ENCODE results near the gene RUVBL2. TPM values are rescaled to one million over a fixed set of nuclear protein-coding genes. Genes with fewer than 3 reads are reported as not detected.
A peak's percentile ranks its signal among the peaks of the same experiment; 100 is the strongest.
"Not testable (repeated sequence)": the region's sequence is repeated elsewhere in the genome, so short reads cannot be mapped to it uniquely, and the experiment has no call there.

RUVBL2 gene
- total RNA-seq, 1 experiment from 2014 or later, result 107 TPM

- H3K4me2 ChIP-seq (ENCODE audit: low read depth, low read length, poor library complexity, severe bottlenecking); H3K9ac ChIP-seq (ENCODE audit: low read length); H4K20me1 ChIP-seq (ENCODE audit: insufficient read depth, low read depth, low read length); H3K79me2 ChIP-seq (ENCODE audit: low read length); H3K4me3 ChIP-seq (ENCODE audit: low read length); H3K9me3 ChIP-seq (ENCODE audit: low read length); H3K36me3 ChIP-seq (ENCODE audit: insufficient read depth, low read length); DNase-seq; H3K27me3 ChIP-seq (ENCODE audit: low read length); H3K4me1 ChIP-seq (ENCODE audit: low read length); H3K27ac ChIP-seq (ENCODE audit: low read length); H2AFZ ChIP-seq (ENCODE audit: low read length); H3K9me2 ChIP-seq (replicated peaks; ENCODE audit: insufficient read depth, low read length): not testable (repeated sequence)
These were observed 36.6 kb downstream of the RUVBL2 start for GRCh38 chr19:49030323-49030722.

GRCh38 chr19:49031642-49032301, 38.1 kb downstream of the RUVBL2 start, which contains the start of gene CGB2:
TSS of gene CGB2 (plus strand) at chr19:49031890. CDS start at chr19:49032096, 206 bp downstream.
- not testable (repeated sequence) for H3K9ac ChIP-seq (ENCODE audit: low read length); H3K27me3 ChIP-seq (ENCODE audit: low read length); H3K4me2 ChIP-seq (ENCODE audit: low read depth, low read length, poor library complexity, severe bottlenecking); H3K4me3 ChIP-seq (ENCODE audit: low read length); H3K79me2 ChIP-seq (ENCODE audit: low read length); H3K27ac ChIP-seq (ENCODE audit: low read length); H4K20me1 ChIP-seq (ENCODE audit: insufficient read depth, low read depth, low read length); H3K9me2 ChIP-seq (replicated peaks; ENCODE audit: insufficient read depth, low read length); H2AFZ ChIP-seq (ENCODE audit: low read length); H3K4me1 ChIP-seq (ENCODE audit: low read length); H3K36me3 ChIP-seq (ENCODE audit: insufficient read depth, low read length); H3K9me3 ChIP-seq (ENCODE audit: low read length)
- DNase-seq, result peak; percentile 92

GRCh38 chr19:49036815-49037214, 43.1 kb downstream of the RUVBL2 start, which contains the start of gene CGB1:
TSS of gene CGB1 (minus strand) at chr19:49036895. CDS start at chr19:49036711, 184 bp downstream.
- not testable (repeated sequence) for H3K4me1 ChIP-seq (ENCODE audit: low read length); H3K9ac ChIP-seq (ENCODE audit: low read length); H3K9me3 ChIP-seq (ENCODE audit: low read length); H4K20me1 ChIP-seq (ENCODE audit: insufficient read depth, low read depth, low read length); H3K36me3 ChIP-seq (ENCODE audit: insufficient read depth, low read length); H3K27me3 ChIP-seq (ENCODE audit: low read length); H3K27ac ChIP-seq (ENCODE audit: low read length); H3K9me2 ChIP-seq (replicated peaks; ENCODE audit: insufficient read depth, low read length); H3K79me2 ChIP-seq (ENCODE audit: low read length); H3K4me3 ChIP-seq (ENCODE audit: low read length); H3K4me2 ChIP-seq (ENCODE audit: low read depth, low read length, poor library complexity, severe bottlenecking); H2AFZ ChIP-seq (ENCODE audit: low read length)
- DNase-seq, result peak; percentile 91

- not testable (repeated sequence) for DNase-seq; H3K4me3 ChIP-seq (ENCODE audit: low read length); H3K9ac ChIP-seq (ENCODE audit: low read length); H3K27me3 ChIP-seq (ENCODE audit: low read length); H3K4me1 ChIP-seq (ENCODE audit: low read length); H3K9me2 ChIP-seq (replicated peaks; ENCODE audit: insufficient read depth, low read length); H3K36me3 ChIP-seq (ENCODE audit: insufficient read depth, low read length); H3K4me2 ChIP-seq (ENCODE audit: low read depth, low read length, poor library complexity, severe bottlenecking); H3K9me3 ChIP-seq (ENCODE audit: low read length); H4K20me1 ChIP-seq (ENCODE audit: insufficient read depth, low read depth, low read length); H2AFZ ChIP-seq (ENCODE audit: low read length); H3K27ac ChIP-seq (ENCODE audit: low read length); H3K79me2 ChIP-seq (ENCODE audit: low read length)
These were observed 44.4 kb downstream of the RUVBL2 start for GRCh38 chr19:49038111-49038510.

- H3K9ac ChIP-seq (ENCODE audit: low read length); H3K4me3 ChIP-seq (ENCODE audit: low read length); H3K4me2 ChIP-seq (ENCODE audit: low read depth, low read length, poor library complexity, severe bottlenecking); H3K9me3 ChIP-seq (ENCODE audit: low read length); H3K36me3 ChIP-seq (ENCODE audit: insufficient read depth, low read length); H3K27me3 ChIP-seq (ENCODE audit: low read length); H3K9me2 ChIP-seq (replicated peaks; ENCODE audit: insufficient read depth, low read length); H2AFZ ChIP-seq (ENCODE audit: low read length); H3K27ac ChIP-seq (ENCODE audit: low read length); DNase-seq; H3K4me1 ChIP-seq (ENCODE audit: low read length); H3K79me2 ChIP-seq (ENCODE audit: low read length); H4K20me1 ChIP-seq (ENCODE audit: insufficient read depth, low read depth, low read length): not testable (repeated sequence)
These were observed 45.0 kb downstream of the RUVBL2 start for GRCh38 chr19:49038557-49039276.

GRCh38 chr19:49039736-49040135, 46.0 kb downstream of the RUVBL2 start:
- DNase-seq; H3K4me1 ChIP-seq (ENCODE audit: low read length); H3K36me3 ChIP-seq (ENCODE audit: insufficient read depth, low read length); H3K27me3 ChIP-seq (ENCODE audit: low read length); H3K9ac ChIP-seq (ENCODE audit: low read length); H2AFZ ChIP-seq (ENCODE audit: low read length); H3K4me3 ChIP-seq (ENCODE audit: low read length); H3K27ac ChIP-seq (ENCODE audit: low read length); H3K4me2 ChIP-seq (ENCODE audit: low read depth, low read length, poor library complexity, severe bottlenecking); H3K79me2 ChIP-seq (ENCODE audit: low read length); H3K9me2 ChIP-seq (replicated peaks; ENCODE audit: insufficient read depth, low read length); H3K9me3 ChIP-seq (ENCODE audit: low read length); H4K20me1 ChIP-seq (ENCODE audit: insufficient read depth, low read depth, low read length): not testable (repeated sequence)

GRCh38 chr19:49042177-49042576, 48.5 kb downstream of the RUVBL2 start:
- H3K4me2 ChIP-seq (ENCODE audit: low read depth, low read length, poor library complexity, severe bottlenecking), result no peak overlapping the region
- H3K27ac ChIP-seq (ENCODE audit: low read length), result no peak overlapping the region
- H3K9me3 ChIP-seq (ENCODE audit: low read length), result no peaks in the 10 kb centered on the region
- H3K4me3 ChIP-seq (ENCODE audit: low read length), result no peak overlapping the region
- no peak overlapping the region for H2AFZ ChIP-seq (ENCODE audit: low read length)
- H3K9me2 ChIP-seq (replicated peaks; ENCODE audit: insufficient read depth, low read length), result no peaks in the 10 kb centered on the region
- no peaks in the 10 kb centered on the region for H3K36me3 ChIP-seq (ENCODE audit: insufficient read depth, low read length)
- DNase-seq, result no peak
- H3K4me1 ChIP-seq (ENCODE audit: low read length), result no peaks in the 10 kb centered on the region
- no peaks in the 10 kb centered on the region for H4K20me1 ChIP-seq (ENCODE audit: insufficient read depth, low read depth, low read length)
- no peak overlapping the region for H3K9ac ChIP-seq (ENCODE audit: low read length)
- no peaks in the 10 kb centered on the region for H3K79me2 ChIP-seq (ENCODE audit: low read length)
- no peaks in the 10 kb centered on the region for H3K27me3 ChIP-seq (ENCODE audit: low read length)

GRCh38 chr19:49042666-49043065, 49.0 kb downstream of the RUVBL2 start:
- H3K9me2 ChIP-seq (replicated peaks; ENCODE audit: insufficient read depth, low read length); H3K27ac ChIP-seq (ENCODE audit: low read length); H3K4me3 ChIP-seq (ENCODE audit: low read length); DNase-seq; H4K20me1 ChIP-seq (ENCODE audit: insufficient read depth, low read depth, low read length); H3K9me3 ChIP-seq (ENCODE audit: low read length); H3K36me3 ChIP-seq (ENCODE audit: insufficient read depth, low read length); H3K4me2 ChIP-seq (ENCODE audit: low read depth, low read length, poor library complexity, severe bottlenecking); H3K9ac ChIP-seq (ENCODE audit: low read length); H3K79me2 ChIP-seq (ENCODE audit: low read length); H2AFZ ChIP-seq (ENCODE audit: low read length); H3K4me1 ChIP-seq (ENCODE audit: low read length); H3K27me3 ChIP-seq (ENCODE audit: low read length): not testable (repeated sequence)

All from Karpas-422 (cell line).